Measurements from ENCODE around the gene SRPK2.
A peak's percentile ranks its signal among the peaks of the same experiment; 100 is the strongest.
"Not testable (repeated sequence)": the region's sequence is repeated elsewhere in the genome, so short reads cannot be mapped to it uniquely, and the experiment has no call there.

SRPK2 gene

DNA sequence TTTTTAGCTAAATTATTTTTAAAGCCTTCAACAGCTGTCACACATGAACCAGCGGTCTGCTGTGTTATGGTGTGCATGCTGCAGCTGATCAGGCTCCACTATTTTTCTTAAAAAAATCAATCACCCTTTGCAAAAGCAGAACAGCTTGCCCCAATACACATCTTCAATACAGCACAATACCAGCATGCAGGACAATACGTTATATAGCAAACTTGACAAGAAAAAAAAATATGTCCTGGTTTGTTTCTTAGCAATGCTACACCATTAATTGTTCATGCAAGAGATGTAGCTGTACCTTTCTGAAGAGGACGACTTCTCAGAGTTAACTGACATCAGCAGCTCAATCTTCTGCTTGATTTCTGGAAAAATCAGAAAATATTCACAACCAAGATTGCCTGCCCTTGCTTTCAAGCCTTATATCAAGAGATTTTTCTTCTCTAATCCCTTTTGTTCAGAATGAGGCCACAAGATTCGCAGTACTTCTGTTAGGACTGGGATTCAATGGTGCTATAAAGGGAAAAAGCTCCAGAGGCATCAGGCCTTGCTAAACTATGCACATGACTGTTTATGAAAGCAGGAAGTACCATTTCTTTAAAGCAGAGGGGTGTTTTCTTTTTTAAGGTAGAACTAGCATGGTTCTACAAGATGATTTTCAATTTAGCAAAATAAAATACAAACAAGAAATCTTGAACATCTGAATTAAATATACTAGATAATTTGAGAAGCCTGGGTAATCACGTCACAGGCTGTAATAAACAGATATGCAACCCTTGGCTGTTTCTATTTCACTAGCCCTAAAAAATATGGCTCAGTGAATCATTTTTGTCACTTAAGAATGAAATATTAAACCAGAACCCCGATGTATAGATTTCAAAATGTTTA lies 120.0 kb downstream of the SRPK2 start:
- DNase-seq (ENCODE audit: low read depth in 1 of 2, low spot score in 1 of 2) = no peak

DNA sequence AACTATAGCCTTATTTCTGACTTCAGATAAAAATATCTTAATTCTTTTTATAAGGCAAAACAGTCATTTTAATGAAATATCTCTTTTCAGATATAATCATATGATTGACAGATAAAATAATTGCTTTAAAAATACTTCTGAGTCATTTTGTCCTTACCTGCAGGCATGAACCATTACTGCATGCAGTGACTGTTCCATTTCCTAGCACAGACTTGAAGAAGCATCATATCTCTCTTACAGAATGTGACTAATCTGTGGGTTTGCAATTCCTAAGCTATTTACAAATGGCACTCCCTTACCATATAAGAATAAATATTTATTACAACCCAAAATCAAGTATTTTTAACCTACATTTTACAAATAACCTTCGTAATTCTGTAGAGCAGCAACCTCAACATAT lies 120.7 kb downstream of the SRPK2 start:
- peak in 1 of 2 donors; percentile 18 for DNase-seq (ENCODE audit: low read depth in 1 of 2, low spot score in 1 of 2)

DNA sequence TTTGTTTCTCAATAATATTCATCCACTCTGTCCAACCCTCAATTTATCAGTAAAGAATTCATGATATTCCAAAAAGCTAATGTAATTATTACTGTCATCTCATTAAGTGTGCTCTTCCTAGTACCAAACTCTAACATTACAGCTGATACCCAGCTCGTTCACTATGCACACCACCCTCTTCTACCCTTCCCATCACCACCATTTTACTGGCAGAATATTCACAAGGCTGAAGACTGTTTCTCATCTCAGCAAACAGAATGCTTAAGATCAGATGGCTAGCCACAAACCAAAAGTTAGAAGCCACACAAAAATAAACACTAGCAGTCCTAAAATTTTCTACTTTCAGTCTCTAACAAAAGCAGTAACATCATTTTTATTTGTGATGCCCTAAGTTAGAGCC lies 121.5 kb downstream of the SRPK2 start:
- DNase-seq (ENCODE audit: low read depth in 1 of 2, low spot score in 1 of 2) = no peak

- DNase-seq (ENCODE audit: low read depth in 1 of 2, low spot score in 1 of 2) = no peak
These were observed 124.0 kb downstream of the SRPK2 start for GRCh38 chr7:105264707-105265106.

DNA sequence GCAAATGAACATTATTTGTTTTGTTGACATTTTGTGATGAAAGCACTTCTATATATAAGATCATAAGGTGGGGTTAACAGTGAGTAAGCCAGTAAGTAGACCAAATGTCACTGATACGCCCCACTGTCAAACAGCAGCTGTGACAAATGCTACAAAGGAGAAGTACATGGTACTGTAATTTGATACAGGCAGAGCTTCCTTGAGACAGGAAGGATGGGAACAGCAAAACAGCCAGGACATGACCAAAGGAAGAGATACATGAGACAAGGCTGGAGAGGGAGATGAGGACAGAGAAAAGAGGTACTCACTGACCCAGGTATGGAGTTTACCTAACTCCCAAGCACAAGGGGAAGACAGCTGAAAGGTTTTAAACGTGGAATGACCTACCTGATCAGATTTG lies 127.0 kb downstream of the SRPK2 start:
- no peak for DNase-seq (ENCODE audit: low read depth in 1 of 2, low spot score in 1 of 2)

- DNase-seq (ENCODE audit: low read depth in 1 of 2, low spot score in 1 of 2) = not testable (repeated sequence)
These were observed 128.4 kb downstream of the SRPK2 start for GRCh38 chr7:105260201-105260871.

GRCh38 chr7:105258919-105259318 lies 129.8 kb downstream of the SRPK2 start:
- DNase-seq (ENCODE audit: low read depth in 1 of 2, low spot score in 1 of 2) = not testable (repeated sequence)

DNA sequence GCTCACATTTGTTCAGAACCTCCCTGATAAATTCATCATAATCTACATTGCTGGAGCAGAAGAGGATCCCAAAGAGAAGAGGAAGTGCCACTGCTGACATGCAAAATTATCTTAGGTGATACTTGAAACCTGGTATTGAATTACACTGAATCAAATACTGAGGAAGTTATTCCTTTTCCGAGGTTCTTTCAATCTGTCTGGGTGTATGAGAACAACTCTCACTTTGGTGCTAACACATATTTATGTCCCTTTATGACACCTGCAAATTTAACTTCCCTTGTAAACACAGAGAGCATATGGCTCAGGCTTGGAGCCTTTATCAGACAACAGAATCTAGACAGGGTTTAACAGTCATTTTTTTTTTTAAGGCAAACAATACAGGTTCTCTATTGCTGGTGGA lies 131.4 kb downstream of the SRPK2 start:
- no peak for DNase-seq (ENCODE audit: low read depth in 1 of 2, low spot score in 1 of 2)

GRCh38 chr7:105256761-105257231 lies 131.9 kb downstream of the SRPK2 start:
- DNase-seq (ENCODE audit: low read depth in 1 of 2, low spot score in 1 of 2) = no peak

DNA sequence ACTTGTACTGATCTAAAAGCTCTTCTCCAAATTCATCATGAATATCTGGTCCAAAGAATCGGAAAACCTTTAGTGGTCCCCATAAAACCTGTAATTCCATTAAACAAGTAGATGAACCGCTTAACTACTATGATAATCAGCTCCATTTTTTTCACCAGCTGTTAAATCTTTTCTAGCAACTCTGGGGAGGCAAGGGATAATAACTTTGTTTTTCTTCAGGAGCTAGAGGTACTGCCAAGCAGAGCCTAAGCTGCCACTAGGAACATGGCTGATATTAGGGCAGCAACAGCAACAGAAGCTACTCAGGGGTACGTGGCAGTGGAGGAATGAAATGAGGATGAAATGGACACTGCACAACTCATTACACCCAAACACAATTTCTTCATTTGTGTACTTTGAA lies 138.0 kb downstream of the SRPK2 start:
- DNase-seq (ENCODE audit: low read depth in 1 of 2, low spot score in 1 of 2) = no peak

DNA sequence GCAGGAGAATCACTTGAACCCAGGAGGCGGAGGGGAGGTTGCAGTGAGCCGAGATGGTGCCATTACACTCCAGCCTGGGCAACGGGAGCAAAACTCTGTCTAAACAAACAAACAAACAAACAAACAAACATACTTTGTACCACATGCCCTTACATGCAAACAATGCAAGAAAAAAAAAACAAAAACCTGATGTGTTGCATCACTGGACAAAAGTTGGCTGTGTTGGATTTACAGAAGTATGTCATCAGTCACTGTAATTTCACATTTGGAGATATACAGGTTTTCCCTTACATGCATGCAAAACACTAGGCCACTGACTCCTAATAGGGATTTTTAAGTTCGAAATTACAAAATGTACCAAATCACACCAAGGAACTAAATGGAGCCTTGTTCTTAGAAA lies 138.5 kb downstream of the SRPK2 start:
- no peak for DNase-seq (ENCODE audit: low read depth in 1 of 2, low spot score in 1 of 2)

- DNase-seq (ENCODE audit: low read depth in 1 of 2, low spot score in 1 of 2) = no peak
These were observed 139.5 kb downstream of the SRPK2 start for GRCh38 chr7:105249216-105249615.

- DNase-seq (ENCODE audit: low read depth in 1 of 2, low spot score in 1 of 2) = no peak
These were observed 142.0 kb downstream of the SRPK2 start for GRCh38 chr7:105246679-105247078.

DNA sequence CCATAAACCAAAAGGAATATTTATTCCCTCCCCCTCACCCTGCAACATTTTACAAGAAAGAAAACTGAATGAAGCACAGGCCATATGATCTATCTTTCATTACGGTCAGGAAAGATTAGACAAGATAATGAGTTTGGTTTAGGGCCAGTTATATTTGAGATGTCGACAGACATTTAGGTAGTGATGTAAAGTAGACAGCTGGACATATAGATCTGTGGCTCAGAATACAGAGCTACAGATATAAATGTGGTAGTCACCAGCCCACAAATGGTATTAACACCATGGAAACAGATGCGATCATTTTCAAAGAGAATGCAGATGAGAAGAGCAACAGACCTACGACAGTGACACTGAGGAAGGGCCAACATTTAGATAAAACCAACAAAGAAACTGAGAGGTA lies 142.5 kb downstream of the SRPK2 start:
- no peak for DNase-seq (ENCODE audit: low read depth in 1 of 2, low spot score in 1 of 2)

DNA sequence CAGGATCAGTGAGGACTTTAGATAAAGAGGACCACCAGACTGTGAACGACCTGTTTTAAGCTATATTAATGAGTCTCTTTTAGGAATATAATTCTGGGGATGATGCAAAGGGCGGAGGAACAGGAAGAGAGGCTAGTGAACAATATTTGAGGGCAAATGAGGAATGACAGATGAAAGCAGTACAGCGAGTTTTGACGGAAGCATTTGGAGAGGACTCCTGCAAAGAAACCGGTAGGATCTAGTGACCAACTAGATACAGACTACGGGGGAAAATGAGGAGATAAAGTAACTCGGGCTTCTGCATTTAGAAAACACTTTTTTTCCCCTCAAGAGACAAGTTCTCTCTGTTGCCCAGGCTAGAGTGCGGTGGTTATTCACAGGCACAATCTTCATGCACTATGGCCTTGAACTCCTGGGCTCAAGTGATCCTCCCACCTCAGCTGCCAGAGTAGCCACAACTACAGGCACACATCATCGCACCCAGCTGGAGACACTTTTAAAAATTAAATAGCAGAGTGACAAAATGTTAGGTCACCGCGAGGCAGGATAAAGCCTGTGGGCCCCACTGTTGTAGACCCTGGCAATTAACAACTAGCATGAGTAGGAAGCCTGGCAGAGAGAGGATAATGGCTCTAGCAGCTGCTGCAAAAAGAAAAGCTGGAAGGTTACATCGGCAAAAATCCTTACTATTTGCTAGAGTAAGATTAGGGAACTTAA lies 143.2 kb downstream of the SRPK2 start:
- DNase-seq (ENCODE audit: low read depth in 1 of 2, low spot score in 1 of 2) = no peak

DNA sequence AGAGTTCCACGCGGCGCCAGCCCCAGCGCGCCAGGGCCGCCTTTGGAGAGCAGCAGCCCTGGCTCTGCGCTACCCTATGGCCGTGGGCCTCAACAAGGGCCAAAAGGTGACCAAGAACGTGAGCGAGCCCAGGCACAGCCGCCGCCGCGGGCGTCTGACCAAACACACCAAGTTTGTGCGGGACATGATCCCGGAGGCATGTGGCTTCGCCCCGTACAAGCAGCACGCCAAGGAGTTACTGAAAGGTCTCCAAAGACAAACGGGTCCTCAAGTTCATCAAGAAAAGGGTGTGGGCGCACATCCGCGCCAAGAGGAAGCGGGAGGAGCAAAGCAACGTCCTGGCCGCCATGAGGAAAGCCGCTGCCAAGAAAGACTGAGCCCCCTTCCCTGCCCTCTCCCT lies 144.1 kb downstream of the SRPK2 start:
- no peak for DNase-seq (ENCODE audit: low read depth in 1 of 2, low spot score in 1 of 2)

- no peak for DNase-seq (ENCODE audit: low read depth in 1 of 2, low spot score in 1 of 2)
These were observed 147.5 kb downstream of the SRPK2 start for GRCh38 chr7:105241198-105241597.

DNA sequence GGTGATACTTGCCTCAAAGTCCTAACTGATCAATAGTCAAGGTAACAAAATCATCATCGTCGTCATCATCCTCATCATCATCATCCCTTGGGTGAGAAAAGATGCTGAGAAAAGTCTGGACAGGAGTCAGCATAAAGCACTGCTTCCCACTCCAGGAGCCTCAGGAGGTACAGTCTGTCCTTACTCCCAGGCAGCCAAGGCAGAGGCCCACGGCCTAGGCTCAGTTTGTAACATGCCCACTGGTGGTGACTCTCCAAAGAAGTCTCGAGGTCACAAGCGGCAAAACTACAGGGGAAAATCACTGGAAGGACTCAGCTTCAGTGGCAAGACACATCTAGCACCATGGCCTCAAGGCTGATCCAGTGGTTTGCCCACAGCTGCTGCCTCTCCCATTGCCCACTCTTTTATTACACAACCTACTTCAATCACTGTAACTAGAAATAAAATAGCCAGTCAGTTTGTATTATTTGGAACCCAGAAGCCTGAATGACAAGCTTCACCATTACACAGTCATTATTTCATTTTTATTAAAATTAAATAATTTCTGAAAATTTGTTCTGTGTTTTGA lies 150.4 kb downstream of the SRPK2 start:
- DNase-seq (ENCODE audit: low read depth in 1 of 2, low spot score in 1 of 2) = no peak

- DNase-seq (ENCODE audit: low read depth in 1 of 2, low spot score in 1 of 2) = no peak
These were observed 153.8 kb downstream of the SRPK2 start for GRCh38 chr7:105234886-105235285.

GRCh38 chr7:105232829-105233291 lies 155.9 kb downstream of the SRPK2 start:
- DNase-seq (ENCODE audit: low read depth in 1 of 2, low spot score in 1 of 2) = not testable (repeated sequence)

DNA sequence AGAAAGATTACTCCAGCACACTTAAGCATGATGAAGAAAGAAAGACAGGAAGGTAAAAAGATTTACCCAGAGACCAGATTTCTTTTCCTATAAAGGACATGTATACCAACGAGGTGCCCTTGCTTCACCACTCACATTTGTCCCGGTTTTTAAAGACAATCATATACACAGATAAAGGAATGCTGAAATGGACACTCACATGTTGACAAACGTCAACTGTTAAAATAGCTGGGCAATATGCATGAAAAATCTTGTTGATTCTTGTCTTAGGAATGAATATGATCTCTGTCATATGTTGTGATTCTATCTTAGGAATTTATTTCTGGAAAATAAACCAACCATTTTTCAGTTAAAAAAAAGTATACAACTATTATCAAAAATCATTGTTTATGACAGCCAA lies 158.2 kb downstream of the SRPK2 start:
- DNase-seq (ENCODE audit: low read depth in 1 of 2, low spot score in 1 of 2) = no peak

Measured in activated CD4-positive, alpha-beta T cell treated with anti-CD3 and anti-CD28 coated beads, Interleukin-2, amount 50 U/mL, for 24 hours (primary cell).